NCI-H2196 (cell line): ENCODE results near the gene DNAJA4.

Source experiments
- DNase-seq: peaks from one replicate; lab custom pipeline; 2025; ENCODE audit not compliant: unreplicated experiment; lab: John Stamatoyannopoulos, UW

DNAJA4 gene

DNA sequence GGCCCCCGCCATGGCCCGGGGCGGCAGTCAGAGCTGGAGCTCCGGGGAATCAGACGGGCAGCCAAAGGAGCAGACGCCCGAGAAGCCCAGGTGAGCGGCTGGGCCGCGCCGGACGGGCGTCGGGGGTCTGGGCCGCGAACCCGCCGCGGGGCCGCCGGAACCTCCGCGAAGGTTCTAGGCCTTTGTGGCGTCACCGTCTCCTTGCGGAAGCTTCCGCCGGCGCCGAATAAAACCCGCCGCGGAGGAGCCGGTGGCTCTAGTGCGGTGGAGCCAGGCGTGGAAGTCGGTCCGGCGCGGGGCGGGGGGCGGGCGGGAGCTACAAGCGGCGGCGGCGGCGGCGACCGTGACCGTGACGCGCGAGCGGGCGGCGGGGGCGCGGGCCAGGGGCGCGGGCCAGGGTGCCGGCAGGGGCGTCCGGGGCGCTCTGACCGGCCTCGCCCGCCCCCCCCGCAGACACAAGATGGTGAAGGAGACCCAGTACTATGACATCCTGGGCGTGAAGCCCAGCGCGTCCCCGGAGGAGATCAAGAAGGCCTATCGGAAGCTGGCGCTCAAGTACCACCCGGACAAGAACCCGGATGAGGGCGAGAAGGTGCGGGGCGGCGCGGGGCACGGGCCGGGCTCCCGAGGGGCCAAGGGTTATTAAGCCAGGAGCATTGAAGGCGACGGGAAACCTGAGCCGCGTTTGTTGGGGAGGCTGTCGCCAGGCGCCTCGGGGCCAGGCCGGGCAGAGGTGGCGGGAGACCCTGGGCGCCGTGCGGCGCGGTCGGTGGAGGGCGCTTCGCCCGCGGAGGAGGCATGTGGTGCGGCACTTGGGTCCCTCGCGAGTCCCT lies at the start of gene DNAJA4:
TSS of gene DNAJA4 (plus strand) at position 259 of the 833 bp plus-strand sequence. CDS start at position 461, 202 bp downstream.
- DNase-seq: no peak

DNA sequence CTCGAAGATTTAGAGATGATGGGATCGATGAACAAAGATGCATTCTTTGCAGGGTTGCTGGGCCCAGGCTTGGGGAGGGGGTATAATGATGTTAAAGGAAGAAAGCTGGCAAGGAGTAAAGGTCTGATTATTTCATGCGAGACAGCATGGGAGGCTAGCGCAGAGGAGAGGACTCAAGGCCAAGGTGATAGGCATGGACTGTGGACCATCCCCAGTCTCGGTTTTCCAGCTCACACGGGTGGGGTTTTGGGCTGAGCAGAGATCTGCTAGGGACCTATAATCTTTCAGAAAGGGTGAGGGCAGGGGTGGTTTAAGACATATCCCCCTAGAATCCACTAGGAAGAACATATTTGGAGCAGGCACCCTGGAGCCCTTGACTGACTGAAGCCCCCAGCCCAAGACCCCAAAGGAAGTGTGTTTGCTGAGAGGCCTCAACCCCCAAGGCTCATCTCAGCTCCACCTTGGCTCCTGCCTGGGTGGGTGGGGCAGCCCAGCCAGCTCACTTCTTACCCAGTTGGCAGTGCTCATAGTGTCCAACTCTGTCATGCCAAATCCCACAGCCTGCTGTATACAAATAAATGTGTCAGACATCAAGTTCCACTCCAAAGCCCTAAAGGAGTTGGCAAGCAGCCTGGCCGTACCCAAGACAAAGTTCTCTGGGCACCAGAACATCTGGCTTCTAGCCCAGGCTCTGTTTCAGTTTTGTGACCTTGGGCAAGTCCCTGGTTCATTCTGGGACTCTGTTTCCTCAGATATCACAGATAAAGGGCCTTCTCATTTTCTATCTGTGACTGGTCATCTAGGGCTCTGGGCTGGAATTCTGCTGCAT lies 47.9 kb upstream of the DNAJA4 start:
- peak; percentile 33 for DNase-seq

DNA sequence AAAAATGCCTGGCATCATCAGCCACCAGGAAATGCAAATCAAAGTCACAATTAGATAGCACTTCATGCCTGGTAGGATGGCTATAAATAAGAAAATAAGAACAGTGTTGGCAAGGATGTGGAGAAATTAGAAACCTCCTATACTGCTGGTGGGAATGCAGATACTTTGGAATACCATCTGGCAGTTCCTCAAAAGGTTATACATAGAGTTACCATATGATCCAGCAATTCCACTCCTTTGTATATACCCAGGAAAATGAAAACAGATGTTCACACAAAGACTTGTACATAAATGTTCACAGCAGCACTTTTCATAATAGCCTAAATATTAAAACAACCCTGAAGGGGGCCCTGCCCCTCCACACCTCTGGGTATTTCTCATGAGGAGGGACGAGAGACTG lies 43.6 kb upstream of the DNAJA4 start:
- no peak for DNase-seq

DNA sequence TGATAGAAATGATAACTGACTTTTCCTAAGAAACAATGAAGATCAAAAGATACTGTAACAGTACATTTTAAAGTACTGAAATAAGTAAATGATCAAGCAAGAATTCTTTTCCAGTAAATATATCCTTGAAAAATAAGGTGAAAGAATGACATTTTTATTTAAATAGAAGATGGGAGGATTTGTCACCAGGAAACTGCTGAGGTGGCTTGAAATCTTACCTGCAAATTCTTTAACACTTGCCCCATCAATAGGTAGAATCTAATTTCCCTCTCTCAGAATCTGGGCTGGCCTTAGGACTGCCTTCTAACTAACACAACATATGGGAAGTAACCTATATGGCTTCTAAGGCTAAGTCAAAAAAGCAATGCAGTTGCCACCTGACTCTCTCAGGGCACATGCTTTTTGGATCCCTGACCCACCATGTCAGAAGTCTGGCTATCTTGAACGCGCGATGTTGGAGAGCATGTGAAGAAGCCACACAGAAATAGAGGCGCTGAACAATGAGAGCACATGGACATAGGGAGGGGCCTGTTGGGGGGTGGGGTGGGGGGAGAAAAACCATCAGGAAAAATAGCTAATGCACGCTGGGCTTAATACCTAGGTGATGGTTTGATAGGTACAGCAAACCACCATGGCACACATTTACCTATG lies 41.5 kb upstream of the DNAJA4 start:
- DNase-seq: no peak

DNA sequence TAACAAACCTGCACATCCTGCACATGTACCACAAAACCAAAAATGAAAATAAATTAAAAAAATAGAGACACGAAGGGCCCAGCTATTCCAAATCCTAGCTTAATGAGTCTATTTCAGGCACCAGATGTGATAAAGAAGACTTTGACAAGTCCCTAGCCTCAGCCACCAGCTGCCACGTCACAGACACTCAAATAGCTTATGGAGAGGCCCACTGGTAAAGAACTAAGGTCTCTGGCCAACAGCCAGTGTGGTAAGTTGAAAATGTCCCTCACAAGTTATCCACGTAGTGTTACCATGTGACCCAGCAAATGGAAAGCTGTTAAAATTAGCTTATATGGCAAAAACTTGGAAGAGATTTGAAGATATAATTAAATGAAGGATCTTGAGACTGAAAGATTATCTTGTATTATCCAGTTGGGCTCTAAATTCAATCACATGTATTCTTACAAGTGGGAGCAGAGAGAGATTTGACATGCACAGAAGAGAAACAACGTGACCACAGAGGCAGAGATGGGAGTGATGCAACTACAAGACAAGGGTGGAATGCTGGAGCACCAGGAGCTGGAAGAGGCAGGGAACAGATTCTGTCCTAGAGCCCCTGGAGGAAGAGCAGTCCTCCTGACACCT lies 40.9 kb upstream of the DNAJA4 start:
- DNase-seq: no peak

DNA sequence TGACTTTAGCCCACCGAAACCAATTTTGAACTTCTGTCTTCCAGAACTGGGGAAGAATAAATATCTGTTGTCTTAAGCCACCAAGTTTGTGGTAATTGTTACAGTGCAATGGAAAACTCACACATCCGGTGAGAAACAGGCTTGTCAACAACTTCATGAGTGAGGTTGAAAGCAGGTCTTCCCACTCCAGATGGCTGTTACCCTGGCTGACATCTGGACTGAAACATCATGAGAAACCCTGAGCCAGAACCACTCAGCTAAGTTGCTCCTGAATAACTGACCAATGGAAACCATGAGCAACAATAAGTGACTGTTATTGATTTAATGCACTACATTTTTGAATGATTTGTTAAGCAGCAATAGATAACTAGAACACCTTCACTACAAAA lies 40.3 kb upstream of the DNAJA4 start:
- DNase-seq: no peak

DNA sequence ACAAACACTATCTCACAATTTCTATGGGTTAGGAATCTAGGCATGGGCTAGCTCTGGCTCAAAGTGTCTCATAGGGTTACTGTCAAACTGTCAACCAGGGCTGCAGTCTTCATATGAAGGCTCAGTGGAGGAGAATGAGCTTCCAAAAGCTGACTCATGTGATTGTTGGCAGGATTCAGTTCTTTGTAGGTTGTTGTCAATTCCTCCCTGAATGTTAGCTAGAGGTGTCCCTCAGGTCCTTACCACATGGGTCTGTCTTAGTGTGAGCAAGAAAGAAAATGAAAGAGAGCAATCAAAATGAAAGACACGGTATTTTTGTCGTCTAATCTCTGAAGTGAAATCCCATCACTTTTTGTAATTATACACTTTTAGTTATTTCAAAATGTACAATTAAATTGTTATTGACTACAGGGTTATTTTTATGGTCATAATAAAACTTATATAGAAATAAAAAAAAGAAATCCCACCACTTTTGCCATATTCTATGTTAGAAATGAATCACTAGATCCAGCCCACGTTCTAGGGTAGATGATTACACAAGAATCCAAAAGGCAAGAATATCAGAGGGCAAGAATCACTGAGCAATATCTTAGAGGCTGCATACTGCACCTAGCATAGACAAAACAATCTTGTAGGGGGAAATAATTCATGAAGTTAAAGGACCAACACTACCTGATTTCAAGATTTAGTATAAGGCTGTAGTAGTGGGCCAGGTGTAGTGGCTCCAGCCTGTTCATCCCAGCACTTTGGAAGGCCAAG lies 38.4 kb upstream of the DNAJA4 start:
- no peak for DNase-seq

DNA sequence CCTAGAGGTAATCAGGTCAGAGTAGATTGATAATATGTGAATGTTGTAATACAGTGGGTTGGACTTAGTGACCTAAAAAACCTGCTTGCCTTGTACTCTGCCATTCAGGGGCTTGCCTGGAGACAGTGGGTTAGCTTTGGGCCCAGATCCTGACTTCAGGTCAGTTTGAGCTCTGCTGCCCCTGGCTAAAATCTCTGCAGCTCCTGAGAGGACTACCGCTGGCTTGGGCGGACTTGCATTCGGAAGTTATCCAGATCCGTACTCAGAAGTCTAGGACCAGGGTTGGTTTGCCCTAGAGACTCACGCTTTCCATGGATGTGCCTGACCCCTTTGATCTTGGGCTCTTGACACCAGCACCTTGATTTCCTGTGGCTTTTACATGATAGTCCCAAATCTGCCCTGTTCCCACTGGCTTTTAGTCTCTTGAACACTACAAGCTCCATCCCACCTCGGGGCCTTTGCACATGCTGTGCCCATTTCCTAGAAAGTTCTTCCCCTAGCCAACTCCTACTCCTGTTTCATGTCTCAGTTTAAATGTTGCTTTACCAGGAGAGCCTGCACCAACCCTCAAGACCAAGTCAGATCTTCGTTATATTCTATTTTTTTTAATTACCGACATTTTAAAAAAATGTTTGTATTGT lies 35.9 kb upstream of the DNAJA4 start:
- no peak for DNase-seq

DNA sequence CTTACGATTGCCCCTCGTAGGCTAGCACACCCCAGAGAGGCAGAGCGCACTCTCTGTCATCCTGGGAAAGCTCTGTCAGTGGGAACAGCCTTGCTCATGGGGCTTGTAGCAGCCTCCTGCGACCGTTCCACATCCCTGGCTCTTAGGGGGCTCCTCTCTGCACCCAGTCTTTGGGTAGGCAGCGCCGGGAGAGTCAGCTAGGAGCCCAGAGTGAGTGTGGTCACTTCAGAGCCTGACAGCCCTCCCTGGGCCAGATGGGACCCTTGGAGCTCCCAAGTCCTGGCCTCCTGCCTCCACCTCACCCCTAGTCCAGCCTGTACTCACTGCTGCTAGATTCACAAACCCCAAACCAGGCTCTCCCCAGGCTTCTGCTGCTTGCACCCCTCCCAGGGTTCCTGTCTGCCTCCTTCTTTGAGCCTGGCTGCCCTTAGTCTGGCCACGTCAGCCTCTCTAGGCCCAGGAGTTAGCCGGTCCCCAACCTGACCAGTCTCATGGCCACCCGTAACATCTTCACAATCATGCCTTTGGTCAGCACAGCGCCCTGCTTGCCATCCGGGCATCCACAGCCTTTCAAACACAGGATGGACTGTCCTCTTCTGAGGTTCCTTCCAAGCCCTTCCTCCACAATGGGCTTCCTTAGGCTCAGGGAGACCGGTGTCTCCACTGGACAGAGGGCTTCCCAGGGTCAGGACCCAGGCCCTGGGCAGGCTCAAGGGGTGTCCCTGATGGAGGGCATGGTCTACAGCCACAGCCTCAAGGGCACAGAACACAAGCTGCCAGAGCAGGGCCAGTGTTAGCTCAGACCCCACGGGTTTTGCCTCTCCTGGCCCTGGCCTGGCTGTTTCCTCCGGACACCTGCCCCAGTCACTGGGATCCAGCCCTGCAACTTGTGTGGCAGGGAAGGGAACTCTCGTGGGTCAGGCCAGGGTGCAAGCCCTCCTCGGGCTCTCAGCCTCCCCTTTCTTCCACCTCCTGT lies 34.6 kb upstream of the DNAJA4 start:
- no peak for DNase-seq

DNA sequence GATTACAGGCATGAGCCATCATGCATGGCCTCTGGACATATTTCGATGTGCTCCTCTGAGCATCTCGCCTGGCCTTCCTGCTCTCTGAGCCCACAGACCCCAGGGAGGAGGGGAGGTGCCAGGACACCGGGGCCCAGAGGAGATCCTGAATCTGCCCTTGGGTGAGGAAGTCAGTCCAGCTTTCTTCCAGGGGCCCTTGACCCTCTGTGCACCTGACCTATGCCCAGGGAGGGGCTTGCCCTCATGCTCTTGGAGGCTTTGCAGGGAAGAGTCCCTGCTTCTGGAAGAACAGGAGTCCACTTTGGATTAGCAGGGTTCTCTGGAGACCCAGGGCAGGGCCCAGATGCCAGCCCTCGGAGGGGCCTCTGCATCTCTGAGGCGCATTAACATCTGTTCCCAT lies 31.4 kb upstream of the DNAJA4 start:
- no peak for DNase-seq

DNA sequence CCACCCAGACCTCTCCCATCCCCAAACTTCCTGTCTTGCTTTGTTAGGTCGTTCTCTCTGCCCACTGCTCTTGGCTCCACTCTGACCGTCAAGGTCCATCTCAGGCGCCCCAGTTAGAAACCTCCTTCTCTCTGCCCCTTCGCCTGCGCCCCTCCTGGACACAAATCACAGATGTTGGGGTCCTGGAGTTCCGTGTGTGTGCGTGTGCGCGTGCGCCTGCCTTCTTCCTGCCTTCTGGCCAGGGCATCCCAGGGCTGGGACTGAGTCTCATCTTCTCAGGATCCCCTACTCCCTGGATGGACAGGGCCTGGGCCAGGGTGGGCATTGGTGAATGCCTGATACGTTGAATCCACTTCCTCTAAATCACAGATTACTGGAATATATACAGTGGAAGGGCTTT lies 30.9 kb upstream of the DNAJA4 start:
- no peak for DNase-seq

DNA sequence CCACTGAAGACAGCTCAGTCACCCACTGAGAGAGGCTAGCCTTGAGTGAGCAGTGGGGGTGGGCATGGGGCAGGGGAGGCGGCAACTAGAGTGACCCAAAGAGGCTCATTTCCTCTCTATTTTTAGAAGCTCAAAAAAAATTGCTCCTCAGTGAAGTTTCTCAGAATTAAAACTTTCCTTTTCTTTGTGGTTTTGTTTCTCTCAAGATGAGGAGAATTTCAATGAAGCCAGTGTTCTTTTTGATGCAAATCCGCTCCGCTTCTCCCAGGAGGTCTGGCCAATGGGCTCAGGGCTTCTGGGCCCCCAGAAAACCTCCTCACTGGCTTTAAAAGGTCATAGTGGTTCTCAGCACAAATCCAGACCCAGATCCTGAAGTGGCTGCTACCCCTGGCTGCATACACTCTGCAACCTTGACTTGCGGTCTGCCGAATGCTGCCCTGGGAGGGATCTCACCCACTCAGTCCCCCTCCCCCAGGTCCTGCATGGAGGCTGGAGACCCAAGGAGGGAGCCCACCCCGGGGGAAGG lies 29.8 kb upstream of the DNAJA4 start, which contains the start of gene ACSBG1:
TSS of gene ACSBG1 (minus strand) at position 51 of the 526 bp plus-strand sequence. CDS start 64 bp downstream, outside the sequence.
- DNase-seq: no peak

DNA sequence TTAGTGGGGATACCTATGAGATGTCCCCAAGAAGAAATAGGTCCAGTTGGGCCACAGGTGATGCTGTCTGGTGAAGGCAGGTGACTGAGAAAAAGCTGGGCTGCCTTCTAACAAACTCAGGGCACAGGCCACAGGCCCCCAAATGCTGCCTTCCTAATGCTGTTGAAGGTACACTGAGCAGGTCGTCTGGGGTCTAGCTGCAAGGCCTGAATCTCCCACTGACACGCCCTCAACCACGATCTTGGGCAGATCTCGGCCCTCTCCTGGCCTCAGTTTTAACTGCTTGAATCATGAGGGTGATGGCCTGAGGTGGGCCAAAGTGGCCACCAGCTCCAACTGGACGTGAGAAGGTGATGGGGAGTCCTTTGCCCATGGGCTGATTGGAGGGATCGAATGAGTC lies 27.9 kb upstream of the DNAJA4 start:
- no peak for DNase-seq

DNA sequence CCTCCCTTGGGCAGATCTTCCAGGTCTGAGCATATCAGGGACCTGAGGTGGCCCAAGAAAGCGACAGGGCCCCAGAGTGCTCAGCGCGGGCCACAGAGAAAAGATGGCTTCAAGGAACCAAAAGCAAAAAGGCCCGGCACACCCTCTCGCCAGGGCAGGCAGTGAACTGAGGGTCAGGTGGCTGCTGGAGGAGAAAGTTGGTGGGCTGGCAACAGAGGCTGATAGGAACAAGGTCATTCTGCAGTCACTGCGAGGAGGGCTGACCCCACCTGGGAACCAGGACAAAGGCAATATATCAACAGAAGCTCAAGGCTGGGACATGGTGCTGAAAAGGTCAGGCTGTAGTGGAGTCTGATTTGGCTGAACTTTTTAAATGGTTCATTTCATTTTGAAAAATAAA lies 27.2 kb upstream of the DNAJA4 start:
- DNase-seq: no peak

DNA sequence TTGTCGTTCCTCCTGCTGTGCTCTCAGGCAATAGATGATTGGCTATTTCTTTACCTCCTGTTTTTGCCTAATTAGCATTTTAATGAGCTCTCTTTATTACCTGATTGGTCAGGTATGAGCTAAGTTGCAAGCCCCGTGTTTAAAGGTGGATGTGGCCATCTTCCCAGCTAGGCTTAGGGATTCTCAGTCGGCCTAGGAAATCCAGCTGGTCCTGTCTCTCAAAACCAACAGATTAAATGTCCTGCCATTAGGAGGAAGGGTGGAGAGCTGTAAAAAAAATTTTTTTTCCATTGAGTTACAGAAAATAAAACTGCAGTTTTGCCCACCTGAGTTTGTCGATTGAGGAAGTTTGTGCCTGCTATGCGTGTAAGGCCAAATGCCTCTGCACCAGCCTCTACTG lies 24.6 kb upstream of the DNAJA4 start:
- no peak for DNase-seq

DNA sequence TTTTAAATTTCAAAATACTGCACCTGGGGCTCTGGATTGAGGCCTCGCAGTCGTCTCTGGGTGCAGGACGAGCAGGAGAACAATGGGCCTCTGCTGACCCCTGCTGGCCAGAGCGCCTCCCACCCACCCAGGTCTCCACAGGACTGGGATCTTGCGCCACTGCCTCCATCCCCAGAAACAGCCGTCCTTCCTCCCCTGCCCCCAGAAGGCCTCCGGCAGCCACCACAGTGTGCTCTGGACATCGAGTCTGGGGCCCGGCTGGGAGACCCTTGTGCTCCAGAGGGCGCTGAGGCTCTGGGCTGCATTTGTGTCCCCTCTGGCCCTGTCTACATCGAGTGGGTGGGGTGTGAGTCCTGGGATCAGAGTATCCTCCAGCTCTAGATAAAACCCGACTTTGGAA lies 23.3 kb upstream of the DNAJA4 start:
- DNase-seq: peak; percentile 64

DNA sequence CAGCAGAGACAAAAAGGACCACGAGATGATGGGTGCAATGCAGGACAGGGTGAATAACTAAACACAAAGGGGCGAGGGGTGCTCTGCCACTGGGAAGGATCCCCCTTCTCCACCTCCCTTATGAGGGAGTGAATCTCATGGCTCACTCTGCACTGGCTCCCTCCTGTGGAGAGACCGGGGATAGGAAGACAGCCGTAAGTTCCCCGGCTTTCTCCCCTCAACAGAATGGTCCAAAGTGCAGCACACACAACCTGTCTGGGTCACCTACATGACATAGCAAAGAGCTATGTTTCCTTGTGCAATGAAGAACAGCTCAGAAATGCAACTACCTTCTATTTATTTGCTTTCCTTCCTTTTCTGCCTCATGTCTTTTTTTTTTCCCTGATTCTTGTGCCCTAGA lies 22.2 kb upstream of the DNAJA4 start:
- DNase-seq: peak; percentile 3

DNA sequence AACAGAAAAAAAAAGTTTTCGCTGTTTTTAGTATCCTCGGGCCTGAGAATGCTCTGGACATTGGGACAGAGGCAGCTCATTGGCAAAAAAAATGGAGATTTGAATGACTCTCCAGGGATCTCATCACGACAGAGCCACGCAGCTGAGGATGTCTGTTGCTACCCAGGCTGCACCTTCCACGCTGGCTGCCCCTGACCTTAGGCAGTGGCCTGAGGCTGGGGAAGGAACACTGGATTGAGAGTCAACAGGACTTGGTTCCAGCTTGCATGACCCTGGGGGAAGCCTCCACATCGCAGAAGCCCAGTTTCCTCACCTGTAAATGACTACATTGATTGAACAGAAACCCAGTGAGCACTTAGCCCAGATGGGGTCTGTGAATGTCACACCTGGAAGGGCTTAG lies 21.3 kb upstream of the DNAJA4 start:
- no peak for DNase-seq
